NCI-H2227 (cell line): ENCODE data around the gene HELZ.
"Not testable (repeated sequence)": the region's sequence is repeated elsewhere in the genome, so short reads cannot be mapped to it uniquely, and the experiment has no call there.

Experiments
- DNase-seq: peaks from one replicate; lab custom pipeline; 2025; ENCODE audit not compliant: unreplicated experiment; lab: John Stamatoyannopoulos, UW

HELZ gene

DNA sequence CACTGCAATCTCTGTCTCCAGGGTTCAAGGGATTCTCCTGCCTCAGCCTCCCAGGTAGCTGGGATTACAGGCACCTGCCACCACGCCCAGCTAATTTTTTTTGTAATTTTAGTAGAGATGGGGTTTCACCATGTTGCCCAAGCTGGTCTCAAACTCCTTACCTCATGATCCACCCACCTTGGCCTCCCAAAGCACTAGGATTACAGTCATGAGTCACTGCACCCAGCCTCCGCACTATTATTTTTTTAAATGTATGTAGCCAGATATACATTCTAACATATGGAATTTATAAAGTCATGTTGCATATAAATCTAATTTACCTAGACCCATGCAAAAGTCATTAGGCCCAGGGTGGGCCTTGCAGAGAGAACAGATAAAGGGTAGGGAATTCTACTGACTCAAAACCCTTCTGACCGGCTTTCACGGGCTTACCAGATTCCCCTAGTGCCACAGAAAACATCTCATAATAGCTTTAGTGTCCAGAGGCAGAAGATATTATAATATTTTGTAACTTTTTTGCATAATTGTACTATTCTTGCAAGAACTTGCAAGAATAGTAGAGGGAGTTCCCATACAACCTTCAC, 20.5 kb upstream of the HELZ start:
- no peak for DNase-seq

DNA sequence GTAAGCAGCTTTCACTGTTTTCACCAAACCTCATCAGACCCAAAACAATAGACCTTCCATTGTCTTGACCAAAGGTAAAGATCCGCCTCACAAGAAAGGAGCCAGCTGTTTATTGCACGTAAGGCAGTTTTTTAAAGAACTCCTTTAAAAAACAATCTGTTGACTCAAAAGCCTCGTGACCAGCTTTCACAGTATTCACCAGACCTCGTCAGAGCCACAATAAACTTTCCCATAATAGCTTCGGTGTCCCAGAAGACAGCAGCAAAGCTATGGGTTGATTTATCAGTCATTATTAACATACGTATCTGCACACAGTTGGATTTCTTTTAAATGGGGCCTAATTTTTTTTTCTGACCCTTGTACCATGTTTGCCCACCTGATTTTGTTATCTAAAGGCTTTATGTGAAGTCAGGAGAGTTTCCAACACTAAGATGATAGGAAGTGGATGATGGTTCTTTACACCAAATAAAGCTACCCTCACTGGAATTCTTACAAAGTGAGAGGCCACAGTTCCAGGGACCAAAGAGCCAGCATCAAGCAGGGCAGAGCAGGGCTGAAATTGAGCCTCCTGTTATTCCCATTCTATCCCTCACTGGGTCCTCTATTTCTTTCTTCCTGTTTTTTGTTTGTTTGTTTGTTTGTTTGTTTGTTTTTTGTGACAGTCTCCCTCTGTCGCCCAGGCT, 17.6 kb upstream of the HELZ start:
- DNase-seq = no peak

DNA sequence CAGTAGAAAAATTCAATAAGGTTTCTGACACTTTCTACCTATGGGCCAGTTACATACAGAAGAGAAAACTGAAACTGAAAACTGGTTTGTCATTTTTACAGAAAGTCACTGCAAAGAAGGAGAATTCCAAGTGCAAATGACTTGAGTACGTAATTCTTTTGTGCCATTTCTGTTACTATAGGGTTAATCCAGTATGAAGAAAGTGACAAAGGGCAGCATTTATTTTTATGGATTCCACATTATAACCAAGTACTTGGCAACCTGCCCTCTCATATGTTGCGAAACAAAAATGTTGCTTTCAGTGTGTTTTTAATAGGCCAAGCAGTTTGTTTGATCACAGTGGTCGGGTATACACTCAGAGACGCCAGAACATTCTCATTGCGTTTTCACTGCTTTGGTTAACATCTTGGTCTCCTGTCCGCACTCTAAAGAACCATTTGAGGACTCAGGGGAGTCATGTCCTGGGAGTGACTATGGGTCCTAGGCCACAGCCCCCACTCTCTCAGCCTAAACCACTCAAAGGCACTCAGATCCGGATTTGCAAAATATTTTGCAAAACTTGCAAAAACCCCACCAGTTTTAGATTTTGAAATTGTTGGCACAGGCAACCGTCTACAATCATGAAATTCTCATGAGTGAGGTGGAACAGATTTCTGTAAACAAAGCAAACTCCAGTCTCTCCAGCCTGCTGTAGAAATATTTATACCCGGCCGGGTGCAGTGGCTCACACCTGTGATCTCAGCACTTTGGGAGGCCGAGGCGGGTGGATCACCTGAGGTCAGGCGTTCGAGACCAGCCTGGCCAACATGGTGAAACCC, 15.4 kb upstream of the HELZ start:
- DNase-seq = peak; percentile 27

DNA sequence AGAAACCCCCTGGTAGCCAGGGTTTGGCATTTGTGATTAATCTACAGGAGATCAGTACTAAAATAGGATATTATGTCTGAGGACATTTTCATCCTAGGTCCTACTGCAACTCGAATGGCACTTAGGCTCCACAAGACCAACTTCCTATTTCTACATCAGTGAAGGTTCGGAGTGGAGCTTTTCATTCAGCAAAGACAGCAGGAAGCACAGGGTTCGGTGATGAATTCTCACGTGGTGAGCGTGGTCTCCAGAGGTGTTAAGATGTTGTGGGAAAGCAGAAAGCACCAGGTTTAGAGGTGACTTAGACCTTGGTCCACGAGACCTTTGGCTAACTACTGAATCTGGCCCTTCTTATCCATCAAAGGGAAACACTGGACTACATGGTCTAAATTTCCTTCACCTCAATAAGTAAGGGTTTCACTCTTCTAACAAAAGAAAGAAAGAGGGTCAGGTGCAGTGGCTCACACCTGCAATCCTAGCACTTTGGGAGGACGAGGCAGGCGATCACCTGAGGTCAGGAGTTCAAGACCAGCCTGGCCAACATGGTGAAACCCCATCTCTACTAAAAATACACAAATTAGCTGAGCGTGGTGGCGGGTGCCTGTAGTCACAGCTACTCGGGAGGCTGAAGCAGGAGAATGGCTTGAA, 13.9 kb upstream of the HELZ start:
- DNase-seq = no peak

DNA sequence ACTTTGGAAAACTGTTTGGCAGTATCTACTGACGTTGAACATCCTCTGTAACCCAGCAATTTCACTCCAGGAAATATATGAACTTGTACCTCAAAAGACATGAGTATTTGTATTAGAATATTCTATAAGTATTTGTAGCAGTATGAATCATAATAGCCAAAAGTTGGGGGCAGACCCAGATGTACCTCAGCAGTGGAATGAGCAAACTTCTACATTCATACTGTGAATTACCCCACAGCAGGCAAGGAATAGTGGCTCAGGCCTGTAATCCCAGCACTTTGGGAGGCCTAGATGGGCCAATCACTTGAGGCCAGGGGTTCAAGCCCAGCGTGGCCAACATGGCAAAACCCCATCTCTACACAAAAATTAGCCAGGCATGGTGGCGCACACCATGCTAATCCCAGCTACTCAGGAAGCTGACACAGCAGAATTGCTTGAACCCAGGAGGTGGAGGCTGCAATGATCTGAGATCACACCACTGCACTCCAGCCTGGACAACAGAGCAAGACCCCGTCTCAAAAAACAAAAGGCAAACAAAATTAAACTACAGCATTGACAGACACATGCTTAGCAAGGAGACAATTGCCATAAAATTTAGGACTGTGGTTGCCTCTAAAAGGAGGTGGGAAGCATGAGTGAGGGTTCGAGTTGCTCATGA, 11.2 kb upstream of the HELZ start:
- DNase-seq = no peak

DNA sequence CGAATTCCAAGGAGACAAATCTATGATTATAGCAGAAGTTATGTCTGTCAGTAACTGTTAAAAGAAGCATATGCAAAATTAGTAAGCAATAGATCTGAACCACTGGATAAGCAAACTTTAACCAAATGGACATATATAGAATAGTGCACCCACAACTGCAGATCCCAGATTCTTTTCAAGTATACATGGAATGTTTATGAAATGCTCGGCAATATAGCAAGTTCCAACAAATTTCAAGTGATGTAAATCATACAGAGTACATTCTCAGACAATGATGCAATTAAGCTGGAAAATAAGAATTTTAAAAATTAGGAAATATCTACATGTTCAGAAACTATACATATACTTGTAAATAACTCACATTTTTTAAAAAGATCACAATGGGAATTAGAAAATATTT, 8.4 kb upstream of the HELZ start:
- DNase-seq = no peak

DNA sequence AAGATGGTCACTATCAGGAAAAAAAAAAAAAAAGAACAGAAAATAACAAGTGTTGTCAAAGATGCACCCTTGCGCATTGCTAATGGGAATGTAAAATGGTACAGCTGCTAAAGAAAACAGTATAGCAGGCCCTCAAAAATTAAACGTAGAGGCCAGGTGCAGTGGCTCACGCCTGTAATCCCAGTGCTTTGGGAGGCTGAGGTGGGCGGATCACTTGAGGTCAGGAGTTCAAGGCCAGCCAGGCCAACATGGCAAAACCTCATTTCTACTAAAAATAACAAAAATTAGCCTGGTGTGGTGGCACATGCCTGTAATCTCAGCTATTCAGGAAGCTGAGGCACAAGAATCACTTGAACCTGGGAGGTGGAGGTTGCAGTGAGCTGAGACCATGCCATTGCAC, 6.6 kb upstream of the HELZ start:
- DNase-seq = not testable (repeated sequence)

DNA sequence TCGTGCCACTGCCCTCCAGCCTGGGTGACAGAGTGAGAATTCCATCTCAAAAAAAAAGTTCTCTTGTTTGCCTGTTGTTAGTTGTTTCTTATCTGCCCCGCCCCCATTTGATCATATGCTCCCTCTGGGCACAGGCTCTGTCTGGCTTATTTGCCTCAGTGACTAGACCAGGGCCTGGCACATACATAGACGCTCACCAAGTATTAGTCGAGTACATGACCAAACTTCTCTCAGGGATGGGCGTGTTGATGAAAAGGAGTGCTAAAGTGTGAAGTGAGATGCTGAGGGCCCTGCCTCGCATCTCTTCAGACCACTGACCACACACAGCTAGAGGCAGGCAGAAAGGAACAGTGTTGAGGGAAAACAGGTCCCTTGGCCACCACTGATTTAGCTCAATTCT, 3.3 kb upstream of the HELZ start:
- DNase-seq = no peak

DNA sequence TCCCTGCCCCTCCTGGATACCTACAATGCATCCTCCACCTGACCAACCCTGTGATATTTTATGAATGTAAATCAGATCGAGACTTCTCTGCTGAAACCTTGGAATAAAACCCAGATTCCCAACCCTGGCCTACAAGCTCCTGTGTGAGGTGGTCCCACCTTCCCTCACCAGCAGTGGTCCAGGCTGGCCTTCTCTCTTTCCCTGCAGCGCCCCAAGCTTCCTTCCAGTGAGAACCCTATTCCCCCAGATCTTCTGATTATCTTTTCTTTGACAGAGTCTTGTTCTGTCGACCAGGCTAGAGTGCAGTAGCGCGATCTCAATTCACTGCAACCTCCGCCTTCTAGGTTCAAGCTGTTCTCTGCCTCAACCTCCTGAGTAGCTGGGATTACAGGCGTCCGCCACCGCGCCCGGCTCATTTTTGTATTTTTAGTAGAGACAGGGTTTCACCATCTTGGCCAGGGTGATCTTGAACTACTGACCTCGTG, 2.5 kb upstream of the HELZ start:
- DNase-seq = no peak

DNA sequence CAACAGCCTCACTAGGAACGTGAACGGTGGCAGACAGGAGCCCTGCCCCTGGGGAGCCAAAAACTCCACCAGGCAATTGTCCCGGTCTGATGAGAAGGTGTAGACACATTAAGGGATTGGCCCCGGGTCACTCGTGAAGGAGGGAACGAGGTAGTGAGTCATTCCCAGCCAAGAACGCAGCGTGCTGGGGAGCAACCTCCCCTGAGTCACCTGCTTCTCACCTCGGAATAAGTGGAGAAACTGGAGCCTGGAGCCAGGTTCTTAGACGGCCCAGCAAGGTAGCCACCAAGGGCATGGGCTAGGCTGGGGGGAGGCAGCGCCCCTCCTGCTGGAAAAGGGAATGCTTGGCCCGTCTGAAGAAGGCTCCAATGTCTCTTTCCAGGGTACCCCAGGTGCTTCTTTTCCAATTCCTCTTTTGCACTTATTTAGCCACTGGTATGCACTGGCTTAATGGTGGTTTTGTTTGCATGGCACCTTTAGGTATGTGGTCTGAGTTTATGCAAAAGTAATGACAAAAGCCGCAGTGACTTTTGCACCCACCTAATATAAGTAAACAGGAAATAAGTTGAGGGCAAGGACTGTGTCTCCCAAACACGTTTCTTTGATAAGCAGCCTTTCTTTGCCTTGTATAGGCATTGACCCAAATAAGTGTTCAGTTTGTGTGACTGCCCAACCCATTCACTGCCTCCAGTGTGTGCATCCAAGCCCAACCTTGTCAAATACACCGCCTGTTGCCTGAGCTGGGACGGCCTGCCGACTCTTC, 1.8 kb upstream of the HELZ start:
- DNase-seq = peak; percentile 34

DNA sequence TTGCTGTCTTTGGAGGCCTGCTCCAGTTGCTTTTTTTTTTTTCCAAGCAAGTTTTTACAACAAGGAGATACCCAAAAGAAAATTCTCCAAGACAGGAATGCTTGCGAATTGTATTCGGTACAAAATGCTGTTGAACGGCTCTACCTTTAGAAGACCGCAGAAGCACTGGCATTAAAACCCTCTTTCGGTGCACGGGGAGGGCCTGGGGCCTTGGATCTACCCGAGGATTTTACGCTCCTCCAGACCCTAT, 1.3 kb upstream of the HELZ start:
- no peak for DNase-seq

DNA sequence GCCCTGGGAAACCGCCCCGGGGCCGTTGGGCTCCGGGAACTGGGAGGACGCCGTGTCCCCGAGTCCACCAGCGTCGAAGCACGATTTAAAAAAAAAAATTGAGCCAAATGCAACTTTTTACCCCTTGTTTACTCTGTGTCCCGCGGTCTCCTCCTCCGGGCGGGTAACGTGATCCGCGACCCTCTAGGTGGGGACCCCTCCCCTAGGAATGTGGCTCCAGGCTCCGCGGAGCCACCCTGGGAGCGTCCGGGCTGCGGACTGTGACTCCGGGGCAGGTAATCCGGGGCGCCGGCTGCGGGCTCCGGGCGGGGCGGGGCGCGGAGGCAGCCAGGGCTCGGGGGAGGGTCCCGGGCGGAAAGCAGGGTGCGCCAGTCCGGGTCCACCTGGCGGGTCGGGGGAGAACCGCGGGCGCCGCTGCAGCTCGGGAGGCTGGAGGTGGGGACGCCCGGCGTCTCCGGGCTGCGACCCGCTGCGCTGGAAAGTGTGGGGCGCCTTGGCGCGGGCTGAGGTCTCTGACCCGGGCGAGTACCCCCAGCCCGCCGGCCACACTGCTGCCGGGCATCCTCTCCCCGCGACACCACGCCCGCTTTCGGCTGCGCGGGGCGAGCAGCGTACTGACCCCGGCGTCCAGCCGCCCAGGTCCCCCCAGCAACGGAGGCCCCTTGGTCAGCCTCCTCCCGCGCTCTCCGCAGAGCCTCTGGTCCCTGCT, 852 bp upstream of the HELZ start:
- peak; percentile 43 for DNase-seq

DNA sequence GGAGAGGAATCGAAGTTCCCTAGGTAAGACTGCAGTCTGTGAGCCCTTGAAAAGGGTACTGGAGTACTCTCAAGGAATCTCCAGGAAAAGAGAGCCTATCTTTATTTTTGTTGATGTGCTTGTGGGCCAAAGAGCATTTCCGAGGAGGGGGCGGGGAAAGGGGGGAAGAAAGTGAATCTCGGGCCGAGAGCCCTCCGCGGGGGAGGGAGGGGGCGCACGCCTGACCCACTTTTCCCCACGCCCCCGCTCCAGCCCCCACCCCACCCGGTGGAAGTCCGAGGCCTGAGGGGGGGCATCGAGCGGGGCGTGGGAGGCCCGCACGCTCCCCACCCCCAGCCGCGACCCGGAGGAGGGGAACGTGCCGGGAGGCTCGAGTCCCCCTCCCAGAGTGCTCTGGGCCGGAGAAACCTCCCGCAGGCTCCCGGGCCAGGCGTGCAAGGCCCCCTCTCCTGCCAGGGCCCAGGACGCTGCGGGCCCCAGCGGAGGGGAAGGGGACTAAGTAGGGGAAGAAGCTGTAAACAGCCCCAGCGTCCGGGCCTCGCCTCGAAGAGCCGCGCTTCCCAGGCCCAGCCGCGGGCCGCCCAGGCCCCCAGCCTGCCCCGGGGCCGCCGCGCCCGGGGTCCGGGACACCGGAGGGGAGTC, 444 bp downstream of the HELZ start:
- no peak for DNase-seq

DNA sequence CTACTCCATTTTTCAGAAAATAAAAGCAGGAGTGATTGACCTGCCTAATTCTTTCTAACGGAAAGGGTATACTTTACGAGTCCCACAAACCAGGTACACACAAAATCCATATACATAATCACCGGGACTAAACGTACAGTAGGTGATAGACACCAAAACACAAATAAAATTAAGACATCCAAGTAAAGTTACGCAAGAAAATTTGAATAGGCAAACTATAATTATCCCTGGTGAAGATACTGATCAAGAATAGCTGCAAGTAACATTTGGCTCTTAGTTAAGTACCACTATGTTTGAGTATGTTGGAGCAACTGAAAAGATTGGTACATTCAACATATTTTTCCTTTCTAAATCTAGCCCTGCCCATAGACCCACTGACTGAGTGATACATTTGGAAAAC, 1.7 kb downstream of the HELZ start:
- no peak for DNase-seq

DNA sequence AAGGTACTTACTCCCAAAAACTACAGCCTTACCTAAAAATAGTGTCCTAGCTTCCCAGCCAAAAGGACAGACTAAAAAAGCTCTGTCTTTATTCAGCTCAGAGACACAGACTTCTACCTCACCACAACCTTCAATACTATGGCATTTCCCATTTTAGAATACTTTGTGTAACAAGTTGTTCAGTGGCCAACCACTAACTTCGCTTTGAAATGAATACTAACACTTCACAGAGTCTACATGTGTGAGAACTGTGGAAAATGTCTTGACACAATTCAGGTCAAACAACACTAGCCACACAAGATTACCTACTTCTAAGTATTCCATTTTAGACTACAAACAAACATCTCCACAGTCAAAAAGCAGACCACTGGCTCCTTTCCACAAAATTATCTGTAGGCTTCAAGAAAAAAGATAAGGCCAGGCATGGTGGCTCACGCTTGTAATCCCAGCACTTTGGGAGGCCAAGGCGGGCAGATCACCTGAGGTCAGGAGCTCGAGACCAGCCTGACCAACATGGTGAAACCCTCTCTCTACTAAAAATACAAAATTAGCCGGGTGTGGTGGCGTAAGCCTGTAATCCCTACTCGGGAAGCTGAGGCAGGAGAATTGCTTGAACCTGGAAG, 3.2 kb downstream of the HELZ start:
- DNase-seq = no peak

DNA sequence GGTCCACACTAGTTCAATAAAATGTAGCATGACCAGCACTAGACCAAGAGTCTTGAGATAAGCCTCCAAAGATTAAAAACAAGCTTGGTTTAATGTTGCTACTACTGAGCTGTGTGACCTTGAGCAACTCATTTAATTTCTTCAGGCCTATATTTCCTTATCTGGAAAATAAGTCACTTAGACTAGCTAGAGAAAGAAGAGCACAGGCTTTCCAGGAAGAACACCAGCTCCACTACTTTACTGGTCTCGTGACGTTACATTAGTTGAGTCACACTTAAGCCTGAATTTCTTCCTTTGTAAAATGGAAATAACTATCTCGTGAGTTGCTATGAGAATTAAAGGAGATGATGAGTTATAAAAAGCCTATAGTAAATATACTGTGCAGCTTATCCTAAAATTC, 5.4 kb downstream of the HELZ start:
- DNase-seq = no peak

DNA sequence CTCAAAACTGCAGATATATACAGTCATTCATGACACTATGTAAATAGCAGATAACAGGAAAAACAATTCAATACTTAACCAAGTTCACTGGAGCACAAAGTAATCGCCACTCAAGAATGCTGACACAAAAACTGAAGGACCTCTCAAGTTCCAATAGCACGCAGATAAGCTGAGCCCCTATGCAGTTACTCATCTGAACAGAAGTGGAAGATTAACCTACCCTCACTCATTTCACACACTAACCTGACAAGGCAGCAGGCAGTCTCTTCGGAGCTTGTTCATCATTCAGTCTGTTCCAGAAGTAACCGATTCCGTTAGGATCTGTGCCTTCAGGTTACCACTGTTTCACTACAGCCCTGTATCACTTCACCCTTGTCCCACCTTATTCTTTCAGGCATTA, 6.0 kb downstream of the HELZ start:
- no peak for DNase-seq

DNA sequence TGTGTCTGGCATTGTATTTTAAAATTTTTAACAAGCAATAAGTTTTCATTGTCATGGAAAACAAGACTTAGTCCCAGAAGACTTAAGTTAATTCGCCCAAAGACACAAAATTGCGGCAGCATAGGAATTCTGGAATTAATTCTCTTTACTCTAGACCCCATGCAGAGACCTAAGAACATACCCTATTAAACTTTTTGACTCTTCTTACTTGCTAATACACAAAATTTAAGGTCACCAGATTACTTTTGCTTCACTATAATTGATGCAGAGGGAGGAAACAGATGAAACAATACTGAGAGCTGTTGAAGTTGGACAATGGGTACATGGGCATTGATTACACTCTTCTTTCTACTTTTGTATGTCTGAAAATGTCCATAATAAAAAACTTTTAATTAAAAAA, 12.6 kb downstream of the HELZ start:
- no peak for DNase-seq
